ENCODE results near the gene PRRX2. TPM values are rescaled to one million over a fixed set of nuclear protein-coding genes. Genes with fewer than 3 reads are reported as not detected.

The PRRX2 gene
- 0.50 and 20.8 TPM in 2 replicates for total RNA-seq (ENCODE audit: low replicate concordance)
- long read RNA-seq: 0 reads

DNA sequence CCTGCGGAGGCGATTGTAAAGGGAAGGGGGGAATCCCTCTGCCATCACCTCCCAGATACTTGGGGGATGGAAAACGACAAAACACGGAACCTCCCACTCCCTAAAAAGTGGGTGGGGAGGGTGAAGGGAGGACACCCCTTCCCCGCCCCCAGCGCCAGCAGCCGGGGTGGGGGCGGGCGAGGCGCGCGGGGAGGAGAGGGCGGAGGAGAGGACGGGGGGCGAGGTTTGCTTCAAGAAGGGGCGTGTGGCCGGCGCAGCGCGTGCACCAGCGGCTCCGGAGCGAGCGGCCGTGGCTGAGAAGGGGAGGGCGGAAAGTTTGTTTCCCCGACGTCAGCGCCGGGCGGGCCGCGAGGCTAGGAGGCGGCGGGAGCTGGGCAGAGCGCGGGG is at the start of gene PRRX2:
Gene PRRX2 (plus strand): TSS at position 259 of the 387 bp plus-strand sequence. CDS start 221 bp downstream, outside the sequence.
- Mint-ChIP-seq H3K9me3 (no peaks in the 10 kb centered on the region), H3K27ac (no peak within 1 kb of the TSS), H3K27me3 (peaks cover 35% of the 10 kb centered on the region), H3K36me3 (peaks cover 4% of the 10 kb centered on the region), H3K4me1 (ENCODE audit: unreplicated experiment) (peaks cover 11% of the 10 kb centered on the region), H3K4me3 (peak within 1 kb of the TSS; percentile 82)
- no peak for DNase-seq (ENCODE audit: extremely low spot score, unreplicated experiment)
- TF ChIP-seq, protein P1, sequence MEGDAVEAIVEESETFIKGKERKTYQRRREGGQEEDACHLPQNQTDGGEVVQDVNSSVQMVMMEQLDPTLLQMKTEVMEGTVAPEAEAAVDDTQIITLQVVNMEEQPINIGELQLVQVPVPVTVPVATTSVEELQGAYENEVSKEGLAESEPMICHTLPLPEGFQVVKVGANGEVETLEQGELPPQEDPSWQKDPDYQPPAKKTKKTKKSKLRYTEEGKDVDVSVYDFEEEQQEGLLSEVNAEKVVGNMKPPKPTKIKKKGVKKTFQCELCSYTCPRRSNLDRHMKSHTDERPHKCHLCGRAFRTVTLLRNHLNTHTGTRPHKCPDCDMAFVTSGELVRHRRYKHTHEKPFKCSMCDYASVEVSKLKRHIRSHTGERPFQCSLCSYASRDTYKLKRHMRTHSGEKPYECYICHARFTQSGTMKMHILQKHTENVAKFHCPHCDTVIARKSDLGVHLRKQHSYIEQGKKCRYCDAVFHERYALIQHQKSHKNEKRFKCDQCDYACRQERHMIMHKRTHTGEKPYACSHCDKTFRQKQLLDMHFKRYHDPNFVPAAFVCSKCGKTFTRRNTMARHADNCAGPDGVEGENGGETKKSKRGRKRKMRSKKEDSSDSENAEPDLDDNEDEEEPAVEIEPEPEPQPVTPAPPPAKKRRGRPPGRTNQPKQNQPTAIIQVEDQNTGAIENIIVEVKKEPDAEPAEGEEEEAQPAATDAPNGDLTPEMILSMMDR (conservative IDR thresholded peaks at IDR 0.05): no peak

DNA sequence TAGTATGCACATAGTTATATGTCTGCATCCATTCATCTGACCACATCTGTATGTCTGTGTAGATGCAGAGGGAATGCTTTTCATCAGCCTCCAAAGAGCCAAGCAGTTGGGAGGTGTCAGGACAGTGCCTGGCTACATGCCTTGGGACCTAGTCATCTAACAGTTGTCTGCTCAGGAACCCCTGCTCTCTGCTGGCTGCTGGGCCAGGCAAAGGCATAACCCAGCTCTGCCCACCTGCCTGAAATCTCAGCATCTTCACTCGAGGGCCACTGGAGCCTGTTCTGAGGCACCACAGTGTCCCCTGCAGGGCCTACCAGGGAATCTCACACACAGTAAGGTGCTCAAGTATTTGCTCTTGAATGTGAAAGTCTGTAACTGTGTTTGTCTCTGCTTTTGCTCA is 48.3 kb upstream of the PRRX2 start:
- peaks cover 5% of the 10 kb centered on the region for H3K4me1 Mint-ChIP-seq (ENCODE audit: unreplicated experiment)
- no peak for DNase-seq (ENCODE audit: extremely low spot score, unreplicated experiment)
- peak overlapping the region; percentile 60 for H3K4me3 Mint-ChIP-seq
- TF ChIP-seq, protein P1 (conservative IDR thresholded peaks at IDR 0.05): peak; percentile 67
- peaks cover 15% of the 10 kb centered on the region for H3K27me3 Mint-ChIP-seq
- no peaks in the 10 kb centered on the region for H3K36me3 Mint-ChIP-seq
- no peak overlapping the region for H3K27ac Mint-ChIP-seq
- no peaks in the 10 kb centered on the region for H3K9me3 Mint-ChIP-seq

DNA sequence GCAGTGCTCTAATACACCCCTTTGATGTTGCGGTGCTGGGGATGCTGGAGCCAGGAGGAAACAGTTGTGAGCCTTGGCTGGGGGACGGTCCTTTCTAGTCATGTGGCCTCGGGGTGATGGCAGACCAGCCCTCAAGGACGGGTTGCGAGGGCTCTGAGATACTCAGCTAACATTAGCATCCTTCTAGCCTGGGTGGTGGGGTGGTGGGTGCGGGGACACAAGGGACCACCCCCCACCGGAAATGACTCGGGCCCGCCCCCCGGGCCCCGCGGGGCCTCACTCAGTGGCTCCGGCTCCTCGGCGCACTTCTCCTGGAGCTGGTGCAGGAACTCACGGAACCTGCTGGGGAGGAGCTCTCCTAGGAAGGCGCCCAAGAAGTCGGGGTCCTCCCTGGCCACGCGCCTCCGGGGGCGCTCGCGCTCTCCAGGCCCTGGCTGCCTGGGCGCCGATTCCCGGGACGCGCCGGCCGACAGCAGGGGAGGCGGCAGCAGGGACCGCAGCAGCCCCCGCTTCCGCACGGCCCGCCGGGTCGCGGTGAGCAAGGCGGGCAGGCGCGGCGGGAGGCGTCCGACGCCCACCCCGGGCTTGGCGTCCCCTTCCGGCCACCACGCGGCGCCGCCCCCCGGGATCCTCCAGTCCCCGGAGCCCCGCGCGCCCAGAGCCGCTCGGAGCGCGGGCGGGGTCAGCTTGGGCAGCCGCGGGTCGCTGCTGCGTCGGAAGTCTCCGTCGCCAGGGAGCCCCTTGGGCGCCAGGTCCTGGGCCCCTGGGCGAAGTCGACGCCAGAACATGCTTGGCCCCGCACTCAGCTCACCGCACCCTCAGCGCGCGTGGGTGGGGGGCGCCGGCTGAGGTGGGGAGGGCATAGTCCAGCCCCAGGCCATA is 45.4 kb upstream of the PRRX2 start:
- no peaks in the 10 kb centered on the region for H3K36me3 Mint-ChIP-seq
- peak overlapping the region; percentile 79 for H3K4me3 Mint-ChIP-seq
- no peak for DNase-seq (ENCODE audit: extremely low spot score, unreplicated experiment)
- peaks cover 15% of the 10 kb centered on the region for H3K27me3 Mint-ChIP-seq
- no peaks in the 10 kb centered on the region for H3K9me3 Mint-ChIP-seq
- no peak overlapping the region for H3K27ac Mint-ChIP-seq
- peaks cover 4% of the 10 kb centered on the region for H3K4me1 Mint-ChIP-seq (ENCODE audit: unreplicated experiment)
- TF ChIP-seq, protein P1 (conservative IDR thresholded peaks at IDR 0.05): peak; percentile 52

DNA sequence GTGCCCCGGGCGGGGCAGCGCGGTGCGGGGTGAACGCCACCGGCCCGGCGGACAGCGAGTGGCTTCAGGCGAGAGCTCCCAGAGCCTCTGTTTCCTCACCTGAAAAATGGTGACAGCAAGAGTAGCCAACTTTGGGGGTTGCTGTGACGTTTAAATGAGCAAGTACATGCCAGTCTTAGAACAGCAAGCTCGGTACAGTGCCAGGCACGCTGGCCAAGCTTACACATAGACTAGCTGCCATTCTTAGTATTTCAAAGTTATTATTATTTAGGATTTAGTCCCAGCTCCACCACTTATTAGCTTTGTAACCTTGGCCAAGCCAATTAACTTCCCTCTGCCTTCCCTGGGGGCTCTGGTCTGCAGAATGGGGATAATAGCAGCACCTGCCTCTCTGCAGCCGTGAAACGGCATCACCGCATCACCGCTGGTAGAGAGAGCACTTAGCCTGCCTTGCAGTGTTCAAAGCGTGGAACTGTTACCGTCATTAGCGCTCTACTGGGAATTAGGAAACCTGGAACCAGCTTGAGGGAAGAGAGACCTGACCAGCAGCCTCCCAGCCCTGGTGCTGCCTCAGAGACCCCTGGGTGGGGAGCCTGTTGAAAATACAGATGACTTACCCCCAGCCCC is 44.7 kb upstream of the PRRX2 start, which contains the start of gene C9orf50:
Gene C9orf50 (minus strand): TSS at position 433 of the 627 bp plus-strand sequence. CDS start 527 bp downstream, outside the sequence.
- DNase-seq (ENCODE audit: extremely low spot score, unreplicated experiment): no peak
- TF ChIP-seq, protein P1 (conservative IDR thresholded peaks at IDR 0.05): no peak
- Mint-ChIP-seq H3K4me3 (peak within 1 kb of the TSS; percentile 81), H3K9me3 (no peaks in the 10 kb centered on the region), H3K4me1 (ENCODE audit: unreplicated experiment) (peaks cover 4% of the 10 kb centered on the region), H3K27me3 (peaks cover 15% of the 10 kb centered on the region), H3K36me3 (no peaks in the 10 kb centered on the region), H3K27ac (no peak within 1 kb of the TSS)

DNA sequence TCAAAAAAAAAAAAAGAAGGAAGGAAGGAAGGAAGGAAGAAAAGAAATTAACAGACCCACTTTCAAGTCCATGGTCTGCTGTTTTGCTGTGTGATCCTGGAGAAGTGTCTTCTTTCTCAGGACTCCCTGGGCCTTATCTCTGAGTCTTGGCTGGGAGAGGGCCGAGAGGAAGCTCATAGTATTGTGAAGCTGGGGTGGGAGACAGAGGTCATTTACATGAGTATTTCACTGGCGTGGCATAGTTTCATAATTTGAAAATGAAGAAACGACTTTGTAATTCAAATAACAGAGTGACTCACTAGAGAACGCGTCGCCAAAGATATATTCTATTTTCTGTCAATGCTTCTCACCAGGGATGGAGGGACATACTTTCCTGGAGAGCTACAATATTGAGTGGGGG is 42.1 kb upstream of the PRRX2 start:
- Mint-ChIP-seq H3K27me3 (peaks cover 15% of the 10 kb centered on the region), H3K9me3 (no peaks in the 10 kb centered on the region), H3K4me1 (ENCODE audit: unreplicated experiment) (peaks cover 21% of the 10 kb centered on the region), H3K36me3 (no peaks in the 10 kb centered on the region), H3K4me3 (peak overlapping the region; percentile 46), H3K27ac (no peak overlapping the region)
- DNase-seq (ENCODE audit: extremely low spot score, unreplicated experiment): no peak
- TF ChIP-seq, protein P1 (conservative IDR thresholded peaks at IDR 0.05): no peak

All from type B pancreatic cell (in vitro differentiated cells).